ENCODE data around the gene MAP3K1.

DNA sequence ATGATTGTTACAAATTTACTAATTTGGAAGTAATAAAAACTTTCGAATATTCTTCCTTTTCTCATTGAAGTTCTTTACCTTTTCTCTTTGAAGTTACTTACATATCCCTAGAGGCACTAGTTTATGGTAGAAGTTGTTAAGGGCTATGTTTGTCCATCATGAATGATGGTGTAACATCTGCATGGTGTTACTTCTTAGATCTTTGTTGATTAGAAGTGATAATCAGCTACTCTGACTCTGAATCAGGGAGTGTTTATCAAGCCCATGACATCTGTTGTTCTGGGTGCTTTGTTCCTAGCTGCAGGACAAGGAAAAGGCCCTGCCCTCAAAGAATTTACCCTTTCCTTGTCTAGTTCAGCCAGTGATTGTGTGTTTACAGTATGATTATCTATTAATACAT lies 32.9 kb downstream of the MAP3K1 start:
- TF ChIP-seq GATA2 (IDR thresholded peaks at IDR 0.05; ENCODE audit: low read depth, low read length): peak; percentile 29; the same call in 1 of the 2 replicates
- TF ChIP-seq GATA3 (IDR thresholded peaks at IDR 0.05; ENCODE audit: low read depth, low read length): 0 out of 2 replicates have a peak, but pooled peaks have one; percentile 16

Measured in SH-SY5Y (cell line).